A673 (cell line): ENCODE results near the gene FASTKD1.

Experiments used
- EZH2 ChIP-seq: fragments of 200-600 bp; sonication (generic); IDR thresholded peaks from 2 replicates; pipeline ENCODE4 v1.6.1; 2017; ENCODE audit warnings: borderline replicate concordance, low read depth, mild to moderate bottlenecking, mixed read lengths, antibody characterized with exemption, low read length; ENCODE audit not compliant: poor library complexity, severe bottlenecking
- TF ChIP-seq, protein P1 (sequence below): fragments of 300-800, 200-600 bp; sonication (generic); conservative IDR thresholded peaks from 2 replicates; pipeline ENCODE4 v1.5.1; 2017; ENCODE audit warnings: low read depth, mild to moderate bottlenecking, antibody characterized with exemption, low read length, moderate library complexity, mixed read lengths

DNA sequence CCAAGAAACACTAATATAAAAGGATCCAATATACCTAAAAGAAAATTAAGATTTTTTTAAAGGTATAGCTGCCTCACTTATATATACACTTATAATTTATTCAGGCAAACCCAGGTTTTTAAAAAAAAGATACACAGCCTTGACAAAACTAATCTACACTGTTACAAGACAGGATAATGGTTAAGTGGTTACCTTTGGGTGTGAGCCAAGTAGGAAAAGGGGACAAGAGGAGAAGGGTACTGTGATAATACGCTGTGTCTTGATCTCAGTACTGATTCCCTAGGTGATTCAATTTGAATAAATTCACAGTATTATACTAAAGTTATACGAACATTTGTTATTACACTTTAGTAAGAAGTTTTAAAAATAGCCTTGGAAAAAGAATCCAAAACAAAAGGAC, 33.5 kb downstream of the FASTKD1 start:
- TF ChIP-seq, protein P1, sequence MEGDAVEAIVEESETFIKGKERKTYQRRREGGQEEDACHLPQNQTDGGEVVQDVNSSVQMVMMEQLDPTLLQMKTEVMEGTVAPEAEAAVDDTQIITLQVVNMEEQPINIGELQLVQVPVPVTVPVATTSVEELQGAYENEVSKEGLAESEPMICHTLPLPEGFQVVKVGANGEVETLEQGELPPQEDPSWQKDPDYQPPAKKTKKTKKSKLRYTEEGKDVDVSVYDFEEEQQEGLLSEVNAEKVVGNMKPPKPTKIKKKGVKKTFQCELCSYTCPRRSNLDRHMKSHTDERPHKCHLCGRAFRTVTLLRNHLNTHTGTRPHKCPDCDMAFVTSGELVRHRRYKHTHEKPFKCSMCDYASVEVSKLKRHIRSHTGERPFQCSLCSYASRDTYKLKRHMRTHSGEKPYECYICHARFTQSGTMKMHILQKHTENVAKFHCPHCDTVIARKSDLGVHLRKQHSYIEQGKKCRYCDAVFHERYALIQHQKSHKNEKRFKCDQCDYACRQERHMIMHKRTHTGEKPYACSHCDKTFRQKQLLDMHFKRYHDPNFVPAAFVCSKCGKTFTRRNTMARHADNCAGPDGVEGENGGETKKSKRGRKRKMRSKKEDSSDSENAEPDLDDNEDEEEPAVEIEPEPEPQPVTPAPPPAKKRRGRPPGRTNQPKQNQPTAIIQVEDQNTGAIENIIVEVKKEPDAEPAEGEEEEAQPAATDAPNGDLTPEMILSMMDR = no peak
- no peak for TF ChIP-seq EZH2
